Fibroblast of villous mesenchyme (primary cell): ENCODE measurements around the gene RIT2. TPM values are rescaled to one million over a fixed set of nuclear protein-coding genes. Genes with fewer than 3 reads are reported as not detected.
"Not testable (repeated sequence)": the region's sequence is repeated elsewhere in the genome, so short reads cannot be mapped to it uniquely, and the experiment has no call there.

Experiments used
- DNase-seq: peaks from one replicate; pipeline ENCODE4 v3.0.0-alpha.2; 2010; ENCODE audit warnings: low read depth
- H3K4me3 ChIP-seq: 2 replicates; pipeline ENCODE4 v1.5.1; 2011; ENCODE audit warnings: low read depth, mild to moderate bottlenecking, low read length
- CTCF ChIP-seq: IDR thresholded peaks from 2 replicates; pipeline ENCODE4 v1.5.1; 2012; ENCODE audit warnings: low read depth, mild to moderate bottlenecking, low read length; ENCODE audit not compliant: insufficient read depth
- total RNA-seq: library from RNA; depleted of rRNA; stranded (reverse); fragments of >200 nt; gene quantifications from 2 replicates; pipeline ENCODE4 v1.2.3, GENCODE V29; 2012

The RIT2 gene
- total RNA-seq, 1 donor, result not detected

DNA sequence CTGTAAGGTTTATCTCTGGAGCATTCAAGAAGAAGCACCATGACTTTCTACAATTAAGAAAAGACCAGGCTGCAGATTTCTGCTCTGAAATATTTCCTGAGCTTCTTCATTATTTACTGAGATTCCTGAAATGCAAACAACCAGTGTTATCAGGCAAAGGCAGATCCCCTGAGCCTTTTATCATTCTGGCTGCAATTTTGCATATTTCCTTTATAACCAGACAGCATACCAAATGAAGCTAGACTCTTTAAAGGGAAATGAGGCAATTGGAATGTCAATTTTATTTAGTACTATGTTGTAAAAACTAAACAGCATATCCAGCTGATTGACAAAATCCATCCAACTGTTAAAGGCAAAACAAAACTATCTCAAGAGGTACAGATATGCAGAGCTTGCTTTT lies 372.5 kb downstream of the RIT2 start:
- no peak for TF ChIP-seq CTCF
- no peak overlapping the region for H3K4me3 ChIP-seq
- no peak for DNase-seq

- no peak for DNase-seq
- no peak for TF ChIP-seq CTCF
- no peak overlapping the region for H3K4me3 ChIP-seq
Measured at GRCh38 chr18:42742474-42742873, 373.0 kb downstream of the RIT2 start.

DNA sequence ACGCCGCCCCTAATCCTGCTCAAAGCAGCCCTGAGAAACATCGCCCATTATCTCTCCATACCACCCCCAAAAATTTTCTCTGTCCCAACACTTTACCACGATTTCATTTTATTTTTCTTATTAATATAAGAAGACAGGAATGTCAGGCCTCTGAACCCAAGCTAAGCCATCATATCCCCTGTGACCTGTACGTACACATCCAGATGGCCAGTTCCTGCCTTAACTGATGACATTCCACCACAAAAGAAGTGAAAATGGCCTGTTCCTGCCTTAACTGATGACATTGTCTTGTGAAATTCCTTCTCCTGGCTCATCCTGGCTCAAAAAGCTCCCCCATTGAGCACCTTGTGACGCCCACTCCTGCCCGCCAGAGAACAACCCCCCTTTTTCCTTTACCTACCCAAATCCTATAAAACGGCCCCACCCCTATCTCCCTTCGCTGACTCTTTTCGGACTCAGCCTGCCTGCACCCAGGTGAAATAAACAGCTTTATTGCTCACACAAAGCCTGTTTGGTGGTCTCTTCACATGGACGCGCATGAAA lies 373.6 kb downstream of the RIT2 start:
- not testable (repeated sequence) for DNase-seq, H3K4me3 ChIP-seq

GRCh38 chr18:42741299-42741698 lies 374.2 kb downstream of the RIT2 start:
- H3K4me3 ChIP-seq, DNase-seq: not testable (repeated sequence)

- TF ChIP-seq CTCF, result no peak
- H3K4me3 ChIP-seq, result no peak overlapping the region
- no peak for DNase-seq
Measured at GRCh38 chr18:42736074-42736473, 379.4 kb downstream of the RIT2 start.

- no peak overlapping the region for H3K4me3 ChIP-seq
- TF ChIP-seq CTCF, result no peak
- no peak for DNase-seq
Measured at GRCh38 chr18:42734520-42734919, 381.0 kb downstream of the RIT2 start.

DNA sequence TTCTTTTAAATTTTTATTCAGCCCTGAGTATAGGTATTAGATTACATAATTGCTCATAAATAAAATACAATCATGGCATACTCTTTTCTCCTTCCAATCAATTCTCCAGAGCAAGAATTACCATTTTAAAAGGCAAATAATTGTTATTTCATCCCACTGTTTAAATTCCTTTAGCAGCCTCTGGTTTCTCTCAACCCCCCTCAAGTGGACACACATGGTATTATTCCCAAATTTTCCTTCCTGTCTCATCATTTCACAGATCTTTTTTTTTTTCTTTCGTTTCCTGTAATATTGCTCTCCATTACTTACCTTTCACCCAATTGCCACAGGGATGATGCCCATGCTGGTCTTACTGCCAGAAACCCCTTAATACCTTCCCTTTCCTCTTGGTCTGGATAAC lies 385.2 kb downstream of the RIT2 start:
- H3K4me3 ChIP-seq, result no peak overlapping the region
- no peak for DNase-seq
- TF ChIP-seq CTCF, result no peak

- DNase-seq, result no peak
- TF ChIP-seq CTCF, result no peak
- no peak overlapping the region for H3K4me3 ChIP-seq
Measured at GRCh38 chr18:42719221-42719620, 396.3 kb downstream of the RIT2 start.
